ENCODE data around the gene HIPK4. TPM values are rescaled to one million over a fixed set of nuclear protein-coding genes. Genes with fewer than 3 reads are reported as not detected.
"Not testable (repeated sequence)": the region's sequence is repeated elsewhere in the genome, so short reads cannot be mapped to it uniquely, and the experiment has no call there.

Gene HIPK4
- polyA plus RNA-seq, 2 of the 4 experiments (the other 2 are of a cell fraction), result 0.18 to 0.25 TPM

DNA sequence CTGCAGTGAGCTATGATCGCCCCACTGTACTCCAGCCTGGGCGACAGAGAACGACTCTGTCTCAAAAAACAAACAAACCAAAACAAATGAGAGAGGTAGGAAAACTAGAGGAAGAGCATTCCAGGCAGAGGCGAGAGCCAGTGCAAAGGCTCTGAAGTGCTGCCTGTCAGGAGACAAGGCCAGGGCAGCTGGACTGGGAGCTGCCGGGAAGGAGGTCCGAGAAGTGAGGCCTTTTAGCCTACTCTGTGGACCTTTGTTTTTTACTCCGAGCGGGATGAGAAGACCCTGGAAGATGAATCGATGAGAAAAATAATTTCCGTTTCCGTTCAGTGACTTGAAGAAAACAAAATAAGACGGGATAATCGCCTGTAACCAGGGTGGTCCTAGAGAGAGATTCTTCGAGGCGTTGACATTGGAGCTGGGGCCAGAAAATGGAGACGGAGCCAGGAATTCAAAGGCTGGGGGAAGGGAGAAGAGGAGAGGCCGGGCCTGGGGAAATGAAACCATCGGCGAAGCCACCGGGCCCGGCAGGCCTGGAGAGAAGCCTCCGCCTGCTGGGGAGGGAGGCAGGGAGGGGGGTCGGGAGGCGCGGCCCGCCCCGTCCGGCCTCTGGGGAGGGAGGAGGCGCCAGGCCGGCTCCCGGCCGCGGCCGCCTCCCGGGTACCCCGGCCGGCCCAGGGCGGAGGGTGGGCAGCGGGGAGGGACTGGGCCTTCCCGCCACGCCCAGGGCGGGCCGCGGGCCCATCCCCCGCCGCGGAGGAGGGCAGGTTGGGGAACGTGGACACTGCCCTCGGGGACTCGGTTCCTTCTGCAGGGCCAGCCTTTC lies 43.6 kb upstream of the HIPK4 start (continued):
- TF ChIP-seq SMC3 (IDR thresholded peaks at IDR 0.05), result peak; percentile 45
- TF ChIP-seq, protein P1, sequence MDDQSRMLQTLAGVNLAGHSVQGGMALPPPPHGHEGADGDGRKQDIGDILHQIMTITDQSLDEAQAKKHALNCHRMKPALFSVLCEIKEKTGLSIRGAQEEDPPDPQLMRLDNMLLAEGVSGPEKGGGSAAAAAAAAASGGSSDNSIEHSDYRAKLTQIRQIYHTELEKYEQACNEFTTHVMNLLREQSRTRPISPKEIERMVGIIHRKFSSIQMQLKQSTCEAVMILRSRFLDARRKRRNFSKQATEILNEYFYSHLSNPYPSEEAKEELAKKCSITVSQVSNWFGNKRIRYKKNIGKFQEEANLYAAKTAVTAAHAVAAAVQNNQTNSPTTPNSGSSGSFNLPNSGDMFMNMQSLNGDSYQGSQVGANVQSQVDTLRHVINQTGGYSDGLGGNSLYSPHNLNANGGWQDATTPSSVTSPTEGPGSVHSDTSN (IDR thresholded peaks at IDR 0.05), result no peak; the same call in 1 of the 2 replicates
- TF ChIP-seq RNF2 (IDR thresholded peaks at IDR 0.05; ENCODE audit: borderline replicate concordance, low read depth), result no peak
- TF ChIP-seq CBX2 (IDR thresholded peaks at IDR 0.05; ENCODE audit: borderline replicate concordance, low read depth), result no peak
- TF ChIP-seq ESRRA (IDR thresholded peaks at IDR 0.05; ENCODE audit: borderline replicate concordance, low read length), result 0 out of 2 replicates have a peak, but pooled peaks have one; percentile 14

DNA sequence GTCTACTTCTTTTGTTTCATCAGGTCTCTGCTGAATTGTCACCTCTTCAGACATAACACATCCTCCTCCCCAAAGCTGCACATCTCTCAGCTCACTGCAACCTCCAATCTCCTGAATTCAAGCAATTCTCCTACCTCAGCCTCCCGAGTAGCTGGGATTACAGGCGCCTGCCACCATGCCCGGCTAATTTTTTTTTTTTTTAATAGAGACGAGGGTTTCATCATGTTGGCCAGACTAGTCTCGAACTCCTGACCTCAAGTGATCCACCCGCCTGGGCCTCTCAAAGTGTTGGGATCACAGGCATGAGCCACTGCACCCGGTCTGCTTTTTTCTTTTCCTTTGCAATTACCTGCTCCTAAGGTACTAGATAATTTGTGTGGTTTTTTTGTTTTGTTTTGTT lies 42.8 kb upstream of the HIPK4 start:
- 47% methylated on average over 7 of the region's 7 CpGs for WGBS (ENCODE audit: missing lambda C conversion rate)
- peak overlapping the region; percentile 90 to 95 for H3K27ac ChIP-seq
- not testable (repeated sequence) for ATAC-seq; FAIRE-seq; H3K9me3 ChIP-seq; DNase-seq (ENCODE audit: low read depth in 1 of 2, low spot score in 1 of 2)
- H3K4me2 ChIP-seq, result peak overlapping the region; percentile 93
- H3K4me1 ChIP-seq, result peaks cover 28% of the 10 kb centered on the region
- ChIA-PET CTCF (interaction anchor here (1.0 to 46.6 kb wide), 8 partner anchors 9 to 202 kb away, joined by 3 to 950 read pairs (median 4); partner anchors contain the start of genes BLVRB, PRX, SERTAD1 and SERTAD3), POLR2A (interaction anchor here (0.6 to 4.6 kb wide), 8 partner anchors 9 to 599 kb away, joined by 3 to 79 read pairs (median 6); partner anchors contain the start of genes BLVRB, DYRK1B and SERTAD3)
- H3K4me3 ChIP-seq, result peak overlapping the region; percentile 43
- TF ChIP-seq, protein P2, sequence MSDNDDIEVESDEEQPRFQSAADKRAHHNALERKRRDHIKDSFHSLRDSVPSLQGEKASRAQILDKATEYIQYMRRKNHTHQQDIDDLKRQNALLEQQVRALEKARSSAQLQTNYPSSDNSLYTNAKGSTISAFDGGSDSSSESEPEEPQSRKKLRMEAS (IDR thresholded peaks at IDR 0.05), result 0 out of 2 replicates have a peak, but pooled peaks have one; percentile 13
- 0 out of 2 replicates have a peak, but pooled peaks have one; percentile 58 for TF ChIP-seq CHD4 (IDR thresholded peaks at IDR 0.05; ENCODE audit: borderline replicate concordance)

DNA sequence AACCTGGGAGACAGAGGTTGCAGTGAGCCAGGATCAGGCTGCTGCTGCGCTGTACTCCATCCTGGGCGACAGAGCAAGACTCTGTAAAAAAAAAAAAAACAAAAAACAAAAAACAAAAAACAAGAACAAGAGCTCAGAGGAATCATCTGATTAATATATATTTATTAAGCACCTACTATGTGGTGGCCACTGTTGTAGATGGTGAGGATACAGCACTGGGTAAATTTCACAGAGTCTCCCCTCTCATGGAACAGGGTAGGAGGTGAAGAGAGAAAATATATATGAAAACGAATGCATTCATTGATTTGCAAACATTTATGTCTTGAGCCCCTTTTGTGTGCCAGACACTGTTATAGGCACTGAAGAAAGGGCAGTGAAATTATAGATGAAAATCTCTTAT lies 41.7 kb upstream of the HIPK4 start:
- Histone ChIP-seq H3K4me2 (no peak overlapping the region), H3K27ac (peak overlapping the region in 1 of 2 experiments; percentile 90; a peak in 3 of 6 replicates), H3K4me1 (peaks cover 28% of the 10 kb centered on the region), H3K4me3 (no peak overlapping the region), H3K9me3 (no peaks in the 10 kb centered on the region)
- TF ChIP-seq, protein P3, sequence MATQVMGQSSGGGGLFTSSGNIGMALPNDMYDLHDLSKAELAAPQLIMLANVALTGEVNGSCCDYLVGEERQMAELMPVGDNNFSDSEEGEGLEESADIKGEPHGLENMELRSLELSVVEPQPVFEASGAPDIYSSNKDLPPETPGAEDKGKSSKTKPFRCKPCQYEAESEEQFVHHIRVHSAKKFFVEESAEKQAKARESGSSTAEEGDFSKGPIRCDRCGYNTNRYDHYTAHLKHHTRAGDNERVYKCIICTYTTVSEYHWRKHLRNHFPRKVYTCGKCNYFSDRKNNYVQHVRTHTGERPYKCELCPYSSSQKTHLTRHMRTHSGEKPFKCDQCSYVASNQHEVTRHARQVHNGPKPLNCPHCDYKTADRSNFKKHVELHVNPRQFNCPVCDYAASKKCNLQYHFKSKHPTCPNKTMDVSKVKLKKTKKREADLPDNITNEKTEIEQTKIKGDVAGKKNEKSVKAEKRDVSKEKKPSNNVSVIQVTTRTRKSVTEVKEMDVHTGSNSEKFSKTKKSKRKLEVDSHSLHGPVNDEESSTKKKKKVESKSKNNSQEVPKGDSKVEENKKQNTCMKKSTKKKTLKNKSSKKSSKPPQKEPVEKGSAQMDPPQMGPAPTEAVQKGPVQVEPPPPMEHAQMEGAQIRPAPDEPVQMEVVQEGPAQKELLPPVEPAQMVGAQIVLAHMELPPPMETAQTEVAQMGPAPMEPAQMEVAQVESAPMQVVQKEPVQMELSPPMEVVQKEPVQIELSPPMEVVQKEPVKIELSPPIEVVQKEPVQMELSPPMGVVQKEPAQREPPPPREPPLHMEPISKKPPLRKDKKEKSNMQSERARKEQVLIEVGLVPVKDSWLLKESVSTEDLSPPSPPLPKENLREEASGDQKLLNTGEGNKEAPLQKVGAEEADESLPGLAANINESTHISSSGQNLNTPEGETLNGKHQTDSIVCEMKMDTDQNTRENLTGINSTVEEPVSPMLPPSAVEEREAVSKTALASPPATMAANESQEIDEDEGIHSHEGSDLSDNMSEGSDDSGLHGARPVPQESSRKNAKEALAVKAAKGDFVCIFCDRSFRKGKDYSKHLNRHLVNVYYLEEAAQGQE (IDR thresholded peaks at IDR 0.05), result no peak
- TF ChIP-seq, protein P4, sequence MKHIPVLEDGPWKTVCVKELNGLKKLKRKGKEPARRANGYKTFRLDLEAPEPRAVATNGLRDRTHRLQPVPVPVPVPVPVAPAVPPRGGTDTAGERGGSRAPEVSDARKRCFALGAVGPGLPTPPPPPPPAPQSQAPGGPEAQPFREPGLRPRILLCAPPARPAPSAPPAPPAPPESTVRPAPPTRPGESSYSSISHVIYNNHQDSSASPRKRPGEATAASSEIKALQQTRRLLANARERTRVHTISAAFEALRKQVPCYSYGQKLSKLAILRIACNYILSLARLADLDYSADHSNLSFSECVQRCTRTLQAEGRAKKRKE (CRISPR knock-in tag; IDR thresholded peaks at IDR 0.05; ENCODE audit: low read depth), result no peak
- TF ChIP-seq ZFP36 (IDR thresholded peaks at IDR 0.05; ENCODE audit: borderline replicate concordance, partially characterized antibody), result no peak
- TF ChIP-seq HEYL (CRISPR knock-in tag; IDR thresholded peaks at IDR 0.05), result no peak
- no peak for TF ChIP-seq GATA3 (IDR thresholded peaks at IDR 0.05; ENCODE audit: borderline replicate concordance)
- no peak for TF ChIP-seq TFCP2L1 (CRISPR knock-in tag; IDR thresholded peaks at IDR 0.05)
- TF ChIP-seq MAFK (IDR thresholded peaks at IDR 0.05; ENCODE audit: partially characterized antibody), result no peak
- TF ChIP-seq, protein P5, sequence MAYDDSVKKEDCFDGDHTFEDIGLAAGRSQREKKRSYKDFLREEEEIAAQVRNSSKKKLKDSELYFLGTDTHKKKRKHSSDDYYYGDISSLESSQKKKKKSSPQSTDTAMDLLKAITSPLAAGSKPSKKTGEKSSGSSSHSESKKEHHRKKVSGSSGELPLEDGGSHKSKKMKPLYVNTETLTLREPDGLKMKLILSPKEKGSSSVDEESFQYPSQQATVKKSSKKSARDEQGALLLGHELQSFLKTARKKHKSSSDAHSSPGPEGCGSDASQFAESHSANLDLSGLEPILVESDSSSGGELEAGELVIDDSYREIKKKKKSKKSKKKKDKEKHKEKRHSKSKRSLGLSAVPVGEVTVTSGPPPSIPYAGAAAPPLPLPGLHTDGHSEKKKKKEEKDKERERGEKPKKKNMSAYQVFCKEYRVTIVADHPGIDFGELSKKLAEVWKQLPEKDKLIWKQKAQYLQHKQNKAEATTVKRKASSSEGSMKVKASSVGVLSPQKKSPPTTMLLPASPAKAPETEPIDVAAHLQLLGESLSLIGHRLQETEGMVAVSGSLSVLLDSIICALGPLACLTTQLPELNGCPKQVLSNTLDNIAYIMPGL (CRISPR knock-in tag; IDR thresholded peaks at IDR 0.05; ENCODE audit: borderline replicate concordance), result no peak
- no peak for TF ChIP-seq RAD21 (conservative IDR thresholded peaks at IDR 0.05 in 1 of 2, IDR thresholded peaks at IDR 0.05 in 1 of 2)
- TF ChIP-seq FOXS1 (CRISPR knock-in tag; IDR thresholded peaks at IDR 0.05), result no peak
- TF ChIP-seq EHMT2 (IDR thresholded peaks at IDR 0.05; ENCODE audit: low read depth), result no peak
- no peak for TF ChIP-seq SMC3 (IDR thresholded peaks at IDR 0.05)
- no peak for TF ChIP-seq NR3C1 (IDR thresholded peaks at IDR 0.05)
- no peak for TF ChIP-seq MAZ (IDR thresholded peaks at IDR 0.05; ENCODE audit: borderline replicate concordance, low read depth, low read length)
- no peak for TF ChIP-seq POLR2AphosphoS2 (conservative IDR thresholded peaks at IDR 0.05; ENCODE audit: low read length)
- TF ChIP-seq POLR2A (IDR thresholded peaks at IDR 0.05; ENCODE audit: low read length), result no peak
- TF ChIP-seq, protein P1 (IDR thresholded peaks at IDR 0.05), result no peak
- no peak for TF ChIP-seq ZC3H11A (IDR thresholded peaks at IDR 0.05)
- FAIRE-seq (no peak), ATAC-seq (no peak), DNase-seq (ENCODE audit: low read depth in 1 of 2, low spot score in 1 of 2) (no peak)
- ChIA-PET CTCF (interaction anchor here (0.6 to 46.6 kb wide), 6 partner anchors 8 to 1367 kb away, joined by 3 to 950 read pairs (median 4); partner anchors contain the start of genes BLVRB, PRX, SERTAD1 and SERTAD3), POLR2A (interaction anchor here (0.6 to 4.6 kb wide), 4 partner anchors 9 to 70 kb away, joined by 3 to 79 read pairs (median 6); partner anchors contain the start of gene SERTAD3)
- WGBS (ENCODE audit: missing lambda C conversion rate), result 84% methylated on average over 3 of the region's 3 CpGs
